HepG2 (cell line): ENCODE measurements around the gene PARP8. TPM values are rescaled to one million over a fixed set of nuclear protein-coding genes. Genes with fewer than 3 reads are reported as not detected.

Source experiments
- ATAC-seq: fragments of 200-7000 bp; cut with Tn5 transposase; 3 replicates; pipeline ENCODE4 v1.9.1; 2020; ENCODE audit warnings: mild to moderate bottlenecking, moderate library complexity
- BruUV-seq: library from RNA; stranded (reverse); fragments of 400-500 nt; replicated peaks from 2 replicates; lab custom pipeline; 2021; lab: Mats Ljungman, UMichigan
- CTCF ChIA-PET: fragments of 300-600 bp; formaldehyde crosslinking; extraction: SDS; loops from one replicate; lab custom pipeline; 2021; ENCODE audit warnings: low total read pairs, inconsistent platforms, low intra/inter-chr PET ratio; lab: Yijun Ruan, JAX
- POLR2A ChIA-PET: fragments of 350-600 bp; sonication (Branson Sonifier 250); formaldehyde crosslinking; loops from one replicate; lab custom pipeline; 2020; ENCODE audit warnings: antibody characterized with exemption, inconsistent platforms; lab: Yijun Ruan, JAX
- DNase-seq: peaks from one replicate; pipeline ENCODE4 v3.0.0-alpha.2; 2015; ENCODE audit warnings: low spot score
- FAIRE-seq: peaks from 3 replicates; lab custom pipeline; 2011; peaks lifted over from hg19 to GRCh38; lab: Jason Lieb, UNC
- H2AFZ ChIP-seq: one replicate; pipeline ENCODE4 v1.6.1; 2011; ENCODE audit warnings: low read length, inconsistent platforms
- H3K27ac ChIP-seq: fragments of 300-600 bp; 3 replicates; pipeline ENCODE4 v1.8.0; 2011; ENCODE audit warnings: mixed run types, mild to moderate bottlenecking, mixed read lengths, low read length, inconsistent platforms; ENCODE audit not compliant: insufficient read depth; ENCODE audit errors: extremely low read length
- H3K27me3 ChIP-seq, 2 experiments: fragments of 200-600 bp in 1 of 2; 2 replicates in 1 of 2; 3 replicates in 1 of 2; pipeline versions ENCODE4 v1.6.0 to v1.8.0; 2011; ENCODE audit warnings: low read length in 2 of 2, mild to moderate bottlenecking in 2 of 2, moderate library complexity in 2 of 2, inconsistent platforms in 1 of 2; ENCODE audit not compliant: insufficient read depth in 2 of 2, control insufficient read depth in 1 of 2
- H3K36me3 ChIP-seq, 2 experiments: fragments of 200-600 bp in 1 of 2; replicated peaks in 1 of 2; 2 replicates in 1 of 2; 3 replicates in 1 of 2; pipeline versions ENCODE4 v1.5.1 to v1.8.0; 2011; ENCODE audit warnings: low read length in 2 of 2, inconsistent platforms in 1 of 2; ENCODE audit not compliant: insufficient read depth in 2 of 2, control insufficient read depth in 1 of 2
- H3K4me1 ChIP-seq: 2 replicates; pipeline ENCODE4 v1.5.1; 2012; ENCODE audit warnings: low read length, inconsistent platforms; ENCODE audit not compliant: insufficient read depth
- H3K4me2 ChIP-seq: 2 replicates; pipeline ENCODE4 v1.6.0; 2011; ENCODE audit warnings: low read depth, low read length, inconsistent platforms
- H3K4me3 ChIP-seq, 3 experiments: fragments of 200-600 bp in 1 of 3; sonication (generic), shearing (Covaris generic) in 1 of 3; replicated peaks in 1 of 3; 2 replicates each; pipeline ENCODE4 v1.5.1; 2011 to 2016; ENCODE audit warnings: low read length in 3 of 3, inconsistent platforms in 2 of 3, low read depth in 2 of 3, mild to moderate bottlenecking in 2 of 3, control low read depth in 1 of 3, mixed read lengths in 1 of 3; ENCODE audit not compliant: insufficient read depth in 1 of 3
- H3K79me2 ChIP-seq: one replicate; pipeline ENCODE4 v1.6.1; 2011; ENCODE audit warnings: low read length, inconsistent platforms; ENCODE audit not compliant: insufficient read depth
- H3K9ac ChIP-seq: 2 replicates; pipeline ENCODE4 v1.6.0; 2011; ENCODE audit warnings: mild to moderate bottlenecking, low read depth, low read length, inconsistent platforms; ENCODE audit not compliant: insufficient read depth
- H3K9me3 ChIP-seq: 2 replicates; pipeline ENCODE4 v1.5.1; 2012; ENCODE audit warnings: mild to moderate bottlenecking, low read length
- H4K20me1 ChIP-seq: 2 replicates; pipeline ENCODE4 v1.6.0; 2011; ENCODE audit warnings: inconsistent platforms, mild to moderate bottlenecking, low read length, moderate library complexity; ENCODE audit not compliant: insufficient read depth
- DR1 ChIP-seq: sonication (generic); formaldehyde crosslinking; IDR thresholded peaks from 2 replicates; pipeline ENCODE4 v1.8.0; 2021; ENCODE audit warnings: mild to moderate bottlenecking, missing genetic modification reagents, inconsistent platforms
- ZBTB8A ChIP-seq: sonication (generic); formaldehyde crosslinking; IDR thresholded peaks from 2 replicates; pipeline ENCODE4 v1.4.0; 2020; ENCODE audit warnings: mild to moderate bottlenecking, low read depth, missing genetic modification reagents, borderline replicate concordance
- ZC3H4 ChIP-seq: sonication (generic); formaldehyde crosslinking; IDR thresholded peaks from 2 replicates; pipeline ENCODE4 v1.4.0; 2020; ENCODE audit warnings: missing genetic modification reagents, borderline replicate concordance
- ZMYM4 ChIP-seq: sonication (generic); formaldehyde crosslinking; IDR thresholded peaks from 2 replicates; pipeline ENCODE4 v1.8.1; 2023; ENCODE audit warnings: mild to moderate bottlenecking, missing genetic modification reagents
- ZNF383 ChIP-seq: sonication (generic); formaldehyde crosslinking; IDR thresholded peaks from 2 replicates; pipeline ENCODE4 v1.4.0; 2020; ENCODE audit warnings: missing genetic modification reagents, mild to moderate bottlenecking, borderline replicate concordance
- ZNF569 ChIP-seq: sonication (generic); formaldehyde crosslinking; IDR thresholded peaks from 2 replicates; pipeline ENCODE4 v1.5.0; 2020; ENCODE audit warnings: mild to moderate bottlenecking, missing genetic modification reagents, moderate library complexity, borderline replicate concordance
- ZNF746 ChIP-seq: sonication (generic); formaldehyde crosslinking; IDR thresholded peaks from 2 replicates; pipeline ENCODE4 v1.8.0; 2022; ENCODE audit warnings: mild to moderate bottlenecking, missing genetic modification reagents
- WGBS: methylation state at CpG from one replicate; pipeline ENCODE4 v1.1.6; 2017; ENCODE audit warnings: low lambda C conversion rate; 5-methylcytosine and 5-hydroxymethylcytosine counted together
- in situ Hi-C: cut with HindIII; loops from 2 replicates; pipeline ENCODE4 v1.10.0; 2017; ENCODE audit warnings: low pct_unique_long_range_greater_than_20kb; ENCODE audit not compliant: extremely low pct_ligation_motif_present
- intact Hi-C: fragments of 100-400 bp; cut with micrococcal nuclease; formaldehyde crosslinking; loops from one replicate; pipeline ENCODE4 v1.10.0; 2022; ENCODE audit not compliant: unreplicated experiment
- polyA plus RNA-seq, 8 experiments: library from polyadenylated mRNA; depleted of rRNA in 3 of 8; stranded (reverse) in 7 of 8; unstranded in 1 of 8; fragments of >200 nt; fragmentation: Illumina TruSeq in 4 of 8; extraction: Trizol in 4 of 8; gene quantifications; 2 replicates each; pipeline versions ENCODE4 v1.2.1 to v1.2.3, GENCODE V29; 2011 to 2016; ENCODE audit warnings: low read depth in 4 of 8, missing spikeins in 1 of 8, mixed read lengths in 1 of 8; ENCODE audit not compliant: insufficient read depth in 1 of 8
- total RNA-seq, 5 experiments: library from RNA; depleted of rRNA; stranded (reverse); fragments of >200 nt; fragmentation: Illumina TruSeq; extraction: Trizol; gene quantifications; 2 replicates each; pipeline ENCODE4 v1.2.3, GENCODE V29; 2016; ENCODE audit warnings: low read depth in 1 of 5
- TF ChIP-seq, protein P1 (sequence below): sonication (generic); formaldehyde crosslinking; IDR thresholded peaks from 2 replicates; pipeline ENCODE4 v1.4.0; 2020; ENCODE audit warnings: missing genetic modification reagents, low read depth, mild to moderate bottlenecking, borderline replicate concordance
- TF ChIP-seq, protein P2 (sequence below), 2 experiments: sonication (generic) in 1 of 2; formaldehyde crosslinking in 1 of 2; IDR thresholded peaks; 2 replicates each; pipeline versions ENCODE4 v1.6.1 to v1.9.0; 2014 to 2022; ENCODE audit warnings: antibody characterized with exemption in 1 of 2, borderline replicate concordance in 1 of 2, inconsistent platforms in 1 of 2, low read depth in 1 of 2, missing genetic modification reagents in 1 of 2
- TF ChIP-seq, protein P3 (sequence below): IDR thresholded peaks from 2 replicates; pipeline ENCODE4 v1.6.1; 2016; ENCODE audit warnings: low read depth, borderline replicate concordance

The PARP8 gene
- total and polyA plus RNA-seq, 2 of the 13 experiments (the other 11 are each of a cell fraction or from before 2014, with no cell fraction given), result 0.11 to 0.29 TPM

DNA sequence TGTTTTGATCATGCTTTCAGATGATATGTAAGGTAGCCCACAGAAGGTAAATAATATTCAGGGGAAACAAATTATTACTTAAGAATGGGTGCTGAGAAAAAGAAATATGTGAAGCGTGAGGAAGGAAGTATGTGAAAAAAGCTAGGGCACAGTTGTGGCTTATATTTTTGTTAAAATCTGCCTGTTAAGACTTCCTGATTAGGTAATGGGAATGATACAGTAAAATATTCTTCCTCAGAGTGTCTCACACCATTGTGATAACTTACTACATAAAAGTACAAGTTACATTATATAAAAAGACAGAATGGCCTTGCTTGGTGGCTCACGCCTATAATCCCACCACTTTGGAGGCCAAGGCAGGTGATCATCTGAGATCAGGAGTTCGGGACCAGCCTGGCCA, 18.7 kb upstream of the PARP8 start (continued):
- TF ChIP-seq ZC3H4 (CRISPR knock-in tag) (no peak), ZBTB8A (CRISPR knock-in tag) (no peak), ZMYM4 (CRISPR knock-in tag) (no peak)

DNA sequence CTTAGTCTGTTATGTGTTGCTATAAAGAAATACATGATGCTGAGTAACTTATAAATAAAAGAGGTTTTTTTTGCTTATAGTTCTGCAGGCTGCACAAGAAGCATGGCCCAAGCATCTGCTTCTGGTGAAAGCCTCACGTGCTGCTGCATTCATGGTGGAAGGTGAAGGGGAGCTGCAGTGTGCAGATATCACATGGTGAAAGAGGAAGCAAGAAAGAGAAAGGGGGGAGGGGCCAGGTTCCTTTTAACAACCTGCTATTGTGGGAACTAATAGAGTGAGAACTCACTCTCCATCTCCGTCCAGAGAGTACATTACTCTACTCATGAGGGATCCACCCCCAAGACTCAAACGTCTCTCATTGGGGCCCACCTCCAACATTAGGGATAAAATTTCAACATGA, 12.5 kb upstream of the PARP8 start:
- DNase-seq (no peak), ATAC-seq (no peak), FAIRE-seq (no peak)
- Histone ChIP-seq H3K9me3 (no peaks in the 10 kb centered on the region), H3K36me3 (no peaks in the 10 kb centered on the region), H3K27me3 (no peaks in the 10 kb centered on the region), H3K27ac (no peak overlapping the region), H3K4me1 (no peaks in the 10 kb centered on the region), H4K20me1 (no peaks in the 10 kb centered on the region), H3K4me2 (no peak overlapping the region), H3K9ac (no peak overlapping the region), H3K4me3 (no peak overlapping the region), H3K79me2 (no peaks in the 10 kb centered on the region), H2AFZ (no peak overlapping the region)
- no TSS peak for BruUV-seq
- POLR2A ChIA-PET, result no interaction called here
- CTCF ChIA-PET, result no interaction called here
- WGBS, result 7% methylated on average over 3 of the region's 3 CpGs
- intact Hi-C loops (no loop called here), in situ Hi-C loops (no loop called here)
- no peak for TF ChIP-seq ZNF383
- no peak for TF ChIP-seq ZNF746 (CRISPR knock-in tag)
- TF ChIP-seq, protein P1, sequence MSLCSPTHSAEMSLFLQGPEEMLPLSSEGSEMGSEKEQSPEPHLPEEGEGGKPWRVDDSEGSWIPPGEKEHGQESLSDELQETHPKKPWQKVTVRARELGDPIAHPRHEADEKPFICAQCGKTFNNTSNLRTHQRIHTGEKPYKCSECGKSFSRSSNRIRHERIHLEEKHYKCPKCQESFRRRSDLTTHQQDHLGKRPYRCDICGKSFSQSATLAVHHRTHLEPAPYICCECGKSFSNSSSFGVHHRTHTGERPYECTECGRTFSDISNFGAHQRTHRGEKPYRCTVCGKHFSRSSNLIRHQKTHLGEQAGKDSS, result no peak
- TF ChIP-seq, protein P2, sequence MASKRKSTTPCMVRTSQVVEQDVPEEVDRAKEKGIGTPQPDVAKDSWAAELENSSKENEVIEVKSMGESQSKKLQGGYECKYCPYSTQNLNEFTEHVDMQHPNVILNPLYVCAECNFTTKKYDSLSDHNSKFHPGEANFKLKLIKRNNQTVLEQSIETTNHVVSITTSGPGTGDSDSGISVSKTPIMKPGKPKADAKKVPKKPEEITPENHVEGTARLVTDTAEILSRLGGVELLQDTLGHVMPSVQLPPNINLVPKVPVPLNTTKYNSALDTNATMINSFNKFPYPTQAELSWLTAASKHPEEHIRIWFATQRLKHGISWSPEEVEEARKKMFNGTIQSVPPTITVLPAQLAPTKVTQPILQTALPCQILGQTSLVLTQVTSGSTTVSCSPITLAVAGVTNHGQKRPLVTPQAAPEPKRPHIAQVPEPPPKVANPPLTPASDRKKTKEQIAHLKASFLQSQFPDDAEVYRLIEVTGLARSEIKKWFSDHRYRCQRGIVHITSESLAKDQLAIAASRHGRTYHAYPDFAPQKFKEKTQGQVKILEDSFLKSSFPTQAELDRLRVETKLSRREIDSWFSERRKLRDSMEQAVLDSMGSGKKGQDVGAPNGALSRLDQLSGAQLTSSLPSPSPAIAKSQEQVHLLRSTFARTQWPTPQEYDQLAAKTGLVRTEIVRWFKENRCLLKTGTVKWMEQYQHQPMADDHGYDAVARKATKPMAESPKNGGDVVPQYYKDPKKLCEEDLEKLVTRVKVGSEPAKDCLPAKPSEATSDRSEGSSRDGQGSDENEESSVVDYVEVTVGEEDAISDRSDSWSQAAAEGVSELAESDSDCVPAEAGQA (IDR thresholded peaks at IDR 0.05; ENCODE audit: low read depth), result no peak
- TF ChIP-seq, protein P2 (CRISPR knock-in tag; IDR thresholded peaks at IDR 0.05; ENCODE audit: borderline replicate concordance), result no peak
- TF ChIP-seq ZNF569, result no peak
- TF ChIP-seq DR1 (CRISPR knock-in tag), result no peak
- TF ChIP-seq, protein P3, sequence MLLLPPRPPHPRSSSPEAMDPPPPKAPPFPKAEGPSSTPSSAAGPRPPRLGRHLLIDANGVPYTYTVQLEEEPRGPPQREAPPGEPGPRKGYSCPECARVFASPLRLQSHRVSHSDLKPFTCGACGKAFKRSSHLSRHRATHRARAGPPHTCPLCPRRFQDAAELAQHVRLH, result no peak
